ENCODE data around the gene AHNAK2. TPM values are rescaled to one million over a fixed set of nuclear protein-coding genes. Genes with fewer than 3 reads are reported as not detected.
"Not testable (repeated sequence)": the region's sequence is repeated elsewhere in the genome, so short reads cannot be mapped to it uniquely, and the experiment has no call there.

AHNAK2 gene
- total RNA-seq, 1 experiment from 2014 or later = 223 TPM

- no peak overlapping the region for H3K27ac ChIP-seq (ENCODE audit: low read length)
- BruUV-seq (replicated peaks) = no TSS peak
- H3K4me3 ChIP-seq (ENCODE audit: low read depth in 2 of 2, low read length in 2 of 2) = no peak overlapping the region
These were observed 69.9 kb downstream of the AHNAK2 start for GRCh38 chr14:104908303-104908702.

DNA sequence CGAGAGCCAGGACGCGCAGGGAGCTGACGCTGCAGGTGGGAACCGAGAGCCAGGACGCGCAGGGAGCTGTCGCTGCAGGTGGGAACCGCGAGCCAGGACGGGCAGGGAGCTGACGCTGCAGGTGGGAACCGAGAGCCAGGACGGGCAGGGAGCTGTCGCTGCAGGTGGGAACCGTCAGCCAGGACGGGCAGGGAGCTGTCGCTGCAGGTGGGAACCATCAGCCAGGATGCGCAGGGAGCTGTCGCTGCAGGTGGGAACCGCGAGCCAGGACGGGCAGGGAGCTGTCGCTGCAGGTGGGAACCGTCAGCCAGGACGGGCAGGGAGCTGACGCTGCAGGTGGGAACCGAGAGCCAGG, 72.6 kb downstream of the AHNAK2 start:
- intact Hi-C loops (cut with micrococcal nuclease; ENCODE audit: unreplicated experiment); POLR2A ChIA-PET; in situ Hi-C loops (cut with HindIII; ENCODE audit: low pct_unique_long_range_greater_than_20kb, low sequenced_read_pairs); H3K27ac ChIP-seq (ENCODE audit: low read length); DNase-seq (ENCODE audit: low read depth, low spot score); H3K4me3 ChIP-seq (ENCODE audit: low read depth in 2 of 2, low read length in 2 of 2); H3K27me3 ChIP-seq (ENCODE audit: control insufficient read depth, insufficient read depth, low read length); BruUV-seq (replicated peaks); H3K4me1 ChIP-seq (ENCODE audit: control insufficient read depth, insufficient read depth, low read length); H3K36me3 ChIP-seq (ENCODE audit: control insufficient read depth, insufficient read depth, low read length); H3K9me3 ChIP-seq (ENCODE audit: control insufficient read depth, insufficient read depth, low read depth, low read length); ATAC-seq: not testable (repeated sequence)
- CTCF ChIA-PET = interaction anchor here (0.9 kb wide), 1 partner anchor 11 kb away, joined by 6 read pairs; no protein-coding TSS in a partner anchor

More at GRCh38 chr14:104908303-104908702, 69.9 kb downstream of the AHNAK2 start:
- ATAC-seq = no peak
- ChIA-PET CTCF (no interaction called here), POLR2A (no interaction called here)
- in situ Hi-C loops (cut with HindIII; ENCODE audit: low pct_unique_long_range_greater_than_20kb, low sequenced_read_pairs) = no loop called here
- H3K9me3 ChIP-seq (ENCODE audit: control insufficient read depth, insufficient read depth, low read depth, low read length) = no peaks in the 10 kb centered on the region; the same call in 1 of the 2 replicates
- DNase-seq (ENCODE audit: low read depth, low spot score) = no peak
- H3K4me1 ChIP-seq (ENCODE audit: control insufficient read depth, insufficient read depth, low read length) = no peaks in the 10 kb centered on the region
- TF ChIP-seq SIN3A (IDR thresholded peaks at IDR 0.05; ENCODE audit: borderline replicate concordance, insufficient read depth, low read depth, low read length) (no peak), REST (IDR thresholded peaks at IDR 0.05; ENCODE audit: insufficient read depth in 1 of 2, low read depth in 2 of 2, low read length in 1 of 2) (no peak)
- no peaks in the 10 kb centered on the region for H3K36me3 ChIP-seq (ENCODE audit: control insufficient read depth, insufficient read depth, low read length)
- intact Hi-C loops (cut with micrococcal nuclease; ENCODE audit: unreplicated experiment) = no loop called here
- no peaks in the 10 kb centered on the region for H3K27me3 ChIP-seq (ENCODE audit: control insufficient read depth, insufficient read depth, low read length)

GRCh38 chr14:104904650-104905578, 73.3 kb downstream of the AHNAK2 start:
- H3K4me1 ChIP-seq (ENCODE audit: control insufficient read depth, insufficient read depth, low read length); H3K4me3 ChIP-seq (ENCODE audit: low read depth in 2 of 2, low read length in 2 of 2); in situ Hi-C loops (cut with HindIII; ENCODE audit: low pct_unique_long_range_greater_than_20kb, low sequenced_read_pairs); ATAC-seq; H3K27ac ChIP-seq (ENCODE audit: low read length); H3K36me3 ChIP-seq (ENCODE audit: control insufficient read depth, insufficient read depth, low read length); DNase-seq (ENCODE audit: low read depth, low spot score); POLR2A ChIA-PET; H3K9me3 ChIP-seq (ENCODE audit: control insufficient read depth, insufficient read depth, low read depth, low read length); intact Hi-C loops (cut with micrococcal nuclease; ENCODE audit: unreplicated experiment); H3K27me3 ChIP-seq (ENCODE audit: control insufficient read depth, insufficient read depth, low read length); BruUV-seq (replicated peaks): not testable (repeated sequence)
- CTCF ChIA-PET = interaction anchor here (0.9 kb wide), 1 partner anchor 10 kb away, joined by 6 read pairs; no protein-coding TSS in a partner anchor

DNA sequence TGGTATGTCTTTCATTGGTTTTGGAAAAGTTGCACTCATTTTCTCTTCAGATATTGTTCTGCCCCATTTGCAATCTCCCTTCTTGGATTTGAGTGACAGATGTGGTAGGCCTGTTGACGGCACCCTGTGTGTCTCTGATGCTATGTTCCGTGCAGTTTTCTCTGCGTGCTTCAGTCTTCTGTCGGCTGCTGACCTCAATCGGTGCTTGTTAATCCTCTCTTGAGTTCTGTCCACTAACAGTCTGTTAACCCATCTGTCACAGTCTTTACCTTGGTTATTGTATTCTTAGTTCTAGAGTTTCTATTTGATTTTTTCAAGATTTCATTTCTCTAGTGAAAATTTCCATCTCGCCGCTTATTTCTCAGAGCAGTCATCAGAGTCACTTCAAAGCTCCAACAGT, 74.2 kb downstream of the AHNAK2 start:
- Histone ChIP-seq H3K4me1 (ENCODE audit: control insufficient read depth, insufficient read depth, low read length) (no peaks in the 10 kb centered on the region), H3K27ac (ENCODE audit: low read length) (no peak overlapping the region), H3K27me3 (ENCODE audit: control insufficient read depth, insufficient read depth, low read length) (no peaks in the 10 kb centered on the region), H3K9me3 (ENCODE audit: control insufficient read depth, insufficient read depth, low read depth, low read length) (no peaks in the 10 kb centered on the region), H3K36me3 (ENCODE audit: control insufficient read depth, insufficient read depth, low read length) (no peaks in the 10 kb centered on the region), H3K4me3 (ENCODE audit: low read depth in 2 of 2, low read length in 2 of 2) (no peak overlapping the region)
- CTCF ChIA-PET = no interaction called here
- intact Hi-C loops (cut with micrococcal nuclease; ENCODE audit: unreplicated experiment) = no loop called here
- BruUV-seq (replicated peaks) = no TSS peak
- in situ Hi-C loops (cut with HindIII; ENCODE audit: low pct_unique_long_range_greater_than_20kb, low sequenced_read_pairs) = no loop called here
- ATAC-seq = no peak
- no peak for TF ChIP-seq REST (IDR thresholded peaks at IDR 0.05; ENCODE audit: insufficient read depth in 1 of 2, low read depth in 2 of 2, low read length in 1 of 2)
- no peak for TF ChIP-seq POLR2AphosphoS5 (IDR thresholded peaks at IDR 0.05; ENCODE audit: low read depth, low read length)
- TF ChIP-seq, protein P1, sequence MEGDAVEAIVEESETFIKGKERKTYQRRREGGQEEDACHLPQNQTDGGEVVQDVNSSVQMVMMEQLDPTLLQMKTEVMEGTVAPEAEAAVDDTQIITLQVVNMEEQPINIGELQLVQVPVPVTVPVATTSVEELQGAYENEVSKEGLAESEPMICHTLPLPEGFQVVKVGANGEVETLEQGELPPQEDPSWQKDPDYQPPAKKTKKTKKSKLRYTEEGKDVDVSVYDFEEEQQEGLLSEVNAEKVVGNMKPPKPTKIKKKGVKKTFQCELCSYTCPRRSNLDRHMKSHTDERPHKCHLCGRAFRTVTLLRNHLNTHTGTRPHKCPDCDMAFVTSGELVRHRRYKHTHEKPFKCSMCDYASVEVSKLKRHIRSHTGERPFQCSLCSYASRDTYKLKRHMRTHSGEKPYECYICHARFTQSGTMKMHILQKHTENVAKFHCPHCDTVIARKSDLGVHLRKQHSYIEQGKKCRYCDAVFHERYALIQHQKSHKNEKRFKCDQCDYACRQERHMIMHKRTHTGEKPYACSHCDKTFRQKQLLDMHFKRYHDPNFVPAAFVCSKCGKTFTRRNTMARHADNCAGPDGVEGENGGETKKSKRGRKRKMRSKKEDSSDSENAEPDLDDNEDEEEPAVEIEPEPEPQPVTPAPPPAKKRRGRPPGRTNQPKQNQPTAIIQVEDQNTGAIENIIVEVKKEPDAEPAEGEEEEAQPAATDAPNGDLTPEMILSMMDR (IDR thresholded peaks at IDR 0.05) = no peak
- TF ChIP-seq SIN3A (IDR thresholded peaks at IDR 0.05; ENCODE audit: borderline replicate concordance, insufficient read depth, low read depth, low read length) = no peak
- TF ChIP-seq TCF7L2 (IDR thresholded peaks at IDR 0.05; ENCODE audit: low read depth, low read length) = no peak
- POLR2A ChIA-PET = no interaction called here
- DNase-seq (ENCODE audit: low read depth, low spot score) = no peak
